Upper lobe of left lung (tissue), 4 donors: ENCODE results near the gene TVP23B.
"Not testable (repeated sequence)": the region's sequence is repeated elsewhere in the genome, so short reads cannot be mapped to it uniquely, and the experiment has no call there.

Experiments
- CTCF ChIP-seq, 6 experiments: fragments of 450-650 bp in 4 of 6; fragments of 200-600 bp in 2 of 6; sonication (generic) in 2 of 6; IDR thresholded peaks; one replicate each; pipeline ENCODE4 v1.5.1; 2016 to 2019; ENCODE audit warnings: antibody characterized with exemption in 6 of 6
- POLR2AphosphoS5 ChIP-seq, 2 donors: sonication (generic); formaldehyde crosslinking; IDR thresholded peaks; one replicate each; pipeline ENCODE4 v1.5.1; 2017; ENCODE audit warnings: antibody characterized with exemption in 2 of 2

- not testable (repeated sequence) for TF ChIP-seq POLR2AphosphoS5, CTCF (IDR thresholded peaks at IDR 0.05)
Observed at GRCh38 chr17:18750242-18750641, 30.7 kb upstream of the TVP23B start.
